Measurements from ENCODE around the gene ATP2B3.

DNA sequence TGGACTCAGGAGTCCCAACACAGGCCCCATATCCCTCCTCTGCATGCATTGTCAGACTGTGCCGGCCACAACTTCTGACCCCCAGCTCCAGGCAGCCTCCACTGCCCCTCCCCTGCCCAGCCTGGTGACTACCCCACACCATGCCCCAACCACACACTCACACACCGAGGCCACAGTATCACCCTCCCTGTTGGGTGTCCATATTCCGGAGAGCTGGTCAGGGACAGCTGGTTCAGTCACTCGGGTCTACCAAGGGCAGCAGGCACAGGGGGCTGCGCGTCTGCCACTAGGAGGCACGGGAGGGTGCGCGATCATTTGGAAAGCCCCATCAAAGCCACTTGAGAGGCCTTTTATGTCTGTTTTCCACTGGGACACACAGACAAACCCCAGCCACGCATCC is 55.2 kb downstream of the ATP2B3 start:
- TF ChIP-seq, protein P1, sequence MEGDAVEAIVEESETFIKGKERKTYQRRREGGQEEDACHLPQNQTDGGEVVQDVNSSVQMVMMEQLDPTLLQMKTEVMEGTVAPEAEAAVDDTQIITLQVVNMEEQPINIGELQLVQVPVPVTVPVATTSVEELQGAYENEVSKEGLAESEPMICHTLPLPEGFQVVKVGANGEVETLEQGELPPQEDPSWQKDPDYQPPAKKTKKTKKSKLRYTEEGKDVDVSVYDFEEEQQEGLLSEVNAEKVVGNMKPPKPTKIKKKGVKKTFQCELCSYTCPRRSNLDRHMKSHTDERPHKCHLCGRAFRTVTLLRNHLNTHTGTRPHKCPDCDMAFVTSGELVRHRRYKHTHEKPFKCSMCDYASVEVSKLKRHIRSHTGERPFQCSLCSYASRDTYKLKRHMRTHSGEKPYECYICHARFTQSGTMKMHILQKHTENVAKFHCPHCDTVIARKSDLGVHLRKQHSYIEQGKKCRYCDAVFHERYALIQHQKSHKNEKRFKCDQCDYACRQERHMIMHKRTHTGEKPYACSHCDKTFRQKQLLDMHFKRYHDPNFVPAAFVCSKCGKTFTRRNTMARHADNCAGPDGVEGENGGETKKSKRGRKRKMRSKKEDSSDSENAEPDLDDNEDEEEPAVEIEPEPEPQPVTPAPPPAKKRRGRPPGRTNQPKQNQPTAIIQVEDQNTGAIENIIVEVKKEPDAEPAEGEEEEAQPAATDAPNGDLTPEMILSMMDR (IDR thresholded peaks at IDR 0.05; ENCODE audit: extremely low read depth in 1 of 2, insufficient read depth in 1 of 2, low read depth in 1 of 2, low read length in 2 of 2), result no peak
- no peak for TF ChIP-seq POLR2A (IDR thresholded peaks at IDR 0.05; ENCODE audit: low read depth, low read length)
- no peak for TF ChIP-seq POLR2AphosphoS5 (IDR thresholded peaks at IDR 0.05; ENCODE audit: insufficient read depth, low read depth, low read length)
- TF ChIP-seq, protein P2, sequence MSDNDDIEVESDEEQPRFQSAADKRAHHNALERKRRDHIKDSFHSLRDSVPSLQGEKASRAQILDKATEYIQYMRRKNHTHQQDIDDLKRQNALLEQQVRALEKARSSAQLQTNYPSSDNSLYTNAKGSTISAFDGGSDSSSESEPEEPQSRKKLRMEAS (IDR thresholded peaks at IDR 0.05; ENCODE audit: insufficient read depth, insufficient read length), result no peak
- TF ChIP-seq EZH2 (IDR thresholded peaks at IDR 0.05; ENCODE audit: borderline replicate concordance, low read depth, low read length, severe bottlenecking), result no peak
- TF ChIP-seq JUN (IDR thresholded peaks at IDR 0.05; ENCODE audit: borderline replicate concordance, insufficient read depth, insufficient read length, low read depth), result no peak
